ENCODE measurements around the gene RAP1GDS1.

Gene RAP1GDS1

GRCh38 chr4:98377559-98377958 is 116.4 kb downstream of the RAP1GDS1 start:
- TF ChIP-seq ZFX (IDR thresholded peaks at IDR 0.05) (no peak), CTCF (conservative IDR thresholded peaks at IDR 0.05) (no peak)
- no peak overlapping the region for H3K27ac ChIP-seq

GRCh38 chr4:98381306-98381705 is 120.1 kb downstream of the RAP1GDS1 start:
- no peak overlapping the region for H3K27ac ChIP-seq
- no peak for TF ChIP-seq ZFX (IDR thresholded peaks at IDR 0.05)
- no peak for TF ChIP-seq CTCF (conservative IDR thresholded peaks at IDR 0.05)

- no peak for TF ChIP-seq CTCF (conservative IDR thresholded peaks at IDR 0.05)
- TF ChIP-seq ZFX (IDR thresholded peaks at IDR 0.05), result no peak
- H3K27ac ChIP-seq, result no peak overlapping the region
Measured at GRCh38 chr4:98383431-98384106, 122.4 kb downstream of the RAP1GDS1 start.

- TF ChIP-seq CTCF (conservative IDR thresholded peaks at IDR 0.05) (no peak), ZFX (IDR thresholded peaks at IDR 0.05) (no peak)
- no peak overlapping the region for H3K27ac ChIP-seq
Measured at GRCh38 chr4:98385831-98386230, 124.6 kb downstream of the RAP1GDS1 start.

GRCh38 chr4:98387345-98388026 is 126.3 kb downstream of the RAP1GDS1 start:
- TF ChIP-seq CTCF (conservative IDR thresholded peaks at IDR 0.05), result no peak
- no peak for TF ChIP-seq ZFX (IDR thresholded peaks at IDR 0.05)
- no peak overlapping the region for H3K27ac ChIP-seq

- no peak overlapping the region for H3K27ac ChIP-seq
- TF ChIP-seq ZFX (IDR thresholded peaks at IDR 0.05), result no peak
- no peak for TF ChIP-seq CTCF (conservative IDR thresholded peaks at IDR 0.05)
Measured at GRCh38 chr4:98394134-98394533, 132.9 kb downstream of the RAP1GDS1 start.

- TF ChIP-seq CTCF (conservative IDR thresholded peaks at IDR 0.05), result no peak
- TF ChIP-seq ZFX (IDR thresholded peaks at IDR 0.05), result no peak
- H3K27ac ChIP-seq, result no peak overlapping the region
Measured at GRCh38 chr4:98399915-98400314, 138.7 kb downstream of the RAP1GDS1 start.
